Measurements from ENCODE around the gene AMMECR1L. TPM values are rescaled to one million over a fixed set of nuclear protein-coding genes. Genes with fewer than 3 reads are reported as not detected.
"Not testable (repeated sequence)": the region's sequence is repeated elsewhere in the genome, so short reads cannot be mapped to it uniquely, and the experiment has no call there.

The AMMECR1L gene
- total RNA-seq, 2 donors from 2014 or later, result 21.7 to 22.0 TPM

DNA sequence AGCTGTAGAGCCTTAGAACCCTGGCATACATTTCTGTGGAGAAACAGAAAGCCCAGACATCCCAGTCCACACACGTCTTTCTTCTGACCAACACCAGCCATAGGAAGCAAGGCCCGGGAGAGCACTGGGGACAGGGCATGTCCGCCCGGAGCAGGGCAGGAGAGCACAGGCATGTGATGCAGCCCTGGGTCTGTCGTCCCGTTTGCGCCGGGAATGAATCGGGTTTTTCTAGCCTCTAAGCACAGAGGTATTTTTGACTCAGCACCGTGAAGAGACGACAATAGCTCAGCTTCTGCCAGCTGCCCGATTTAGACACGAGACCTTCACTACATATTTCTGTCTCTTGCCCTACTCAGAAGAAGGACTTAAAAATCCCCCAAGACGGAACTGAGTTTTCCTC is 7.3 kb upstream of the AMMECR1L start:
- Histone ChIP-seq H3K9me3 (ENCODE audit: control insufficient read depth, low read length) (no peaks in the 10 kb centered on the region), H3K36me3 (ENCODE audit: control insufficient read depth, insufficient read depth, low read length) (no peaks in the 10 kb centered on the region), H3K9ac (ENCODE audit: extremely low read depth, low read length, poor library complexity, severe bottlenecking) (no peak overlapping the region), H3K27me3 (ENCODE audit: control insufficient read depth, insufficient read depth, low read length, poor library complexity, severe bottlenecking) (no peaks in the 10 kb centered on the region), H3K27ac (ENCODE audit: low read depth, low read length) (no peak overlapping the region), H3K4me3 (ENCODE audit: low read length) (no peak overlapping the region), H3K4me1 (ENCODE audit: control insufficient read depth, insufficient read depth, low read length) (no peaks in the 10 kb centered on the region)
- Mint-ChIP-seq H3K4me3 (no peak overlapping the region), H3K36me3 (ENCODE audit: low read depth) (no peaks in the 10 kb centered on the region), H3K4me1 (no peaks in the 10 kb centered on the region), H3K9me3 (no peaks in the 10 kb centered on the region), H3K27me3 (ENCODE audit: insufficient read depth) (no peaks in the 10 kb centered on the region), H3K27ac (no peak overlapping the region)
- WGBS, 2 experiments (ENCODE audit: insufficient coverage in 1 of 2, insufficient read length in 1 of 2), result 91 to 92% methylated on average over 13 to 14 of the region's 14 CpGs
- TF ChIP-seq, protein P1, sequence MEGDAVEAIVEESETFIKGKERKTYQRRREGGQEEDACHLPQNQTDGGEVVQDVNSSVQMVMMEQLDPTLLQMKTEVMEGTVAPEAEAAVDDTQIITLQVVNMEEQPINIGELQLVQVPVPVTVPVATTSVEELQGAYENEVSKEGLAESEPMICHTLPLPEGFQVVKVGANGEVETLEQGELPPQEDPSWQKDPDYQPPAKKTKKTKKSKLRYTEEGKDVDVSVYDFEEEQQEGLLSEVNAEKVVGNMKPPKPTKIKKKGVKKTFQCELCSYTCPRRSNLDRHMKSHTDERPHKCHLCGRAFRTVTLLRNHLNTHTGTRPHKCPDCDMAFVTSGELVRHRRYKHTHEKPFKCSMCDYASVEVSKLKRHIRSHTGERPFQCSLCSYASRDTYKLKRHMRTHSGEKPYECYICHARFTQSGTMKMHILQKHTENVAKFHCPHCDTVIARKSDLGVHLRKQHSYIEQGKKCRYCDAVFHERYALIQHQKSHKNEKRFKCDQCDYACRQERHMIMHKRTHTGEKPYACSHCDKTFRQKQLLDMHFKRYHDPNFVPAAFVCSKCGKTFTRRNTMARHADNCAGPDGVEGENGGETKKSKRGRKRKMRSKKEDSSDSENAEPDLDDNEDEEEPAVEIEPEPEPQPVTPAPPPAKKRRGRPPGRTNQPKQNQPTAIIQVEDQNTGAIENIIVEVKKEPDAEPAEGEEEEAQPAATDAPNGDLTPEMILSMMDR (conservative IDR thresholded peaks at IDR 0.05), result no peak
- no peak for DNase-seq

DNA sequence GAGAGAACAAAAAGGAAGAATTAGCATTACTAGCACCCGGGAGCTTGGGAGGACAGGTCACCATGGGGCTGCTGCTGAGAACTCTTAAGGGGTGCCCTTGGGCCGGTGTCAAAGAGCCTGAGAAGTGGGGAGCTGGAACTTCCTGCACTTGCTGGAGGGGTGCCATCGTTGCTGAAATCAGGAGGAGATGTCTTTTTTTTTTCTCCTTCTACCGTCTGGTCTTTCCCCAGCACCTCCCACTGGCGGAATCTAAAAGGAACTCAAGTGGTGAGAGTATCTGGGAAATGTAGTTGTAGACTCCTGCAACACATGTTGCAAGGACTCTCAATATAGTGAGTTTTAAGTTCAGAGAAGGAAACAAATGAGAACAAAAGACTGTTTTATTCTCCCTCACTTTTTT is 6.1 kb upstream of the AMMECR1L start:
- Histone ChIP-seq H3K9ac (ENCODE audit: extremely low read depth, low read length, poor library complexity, severe bottlenecking) (no peak overlapping the region), H3K4me1 (ENCODE audit: control insufficient read depth, insufficient read depth, low read length) (no peaks in the 10 kb centered on the region), H3K4me3 (ENCODE audit: low read length) (no peak overlapping the region), H3K27me3 (ENCODE audit: control insufficient read depth, insufficient read depth, low read length, poor library complexity, severe bottlenecking) (no peaks in the 10 kb centered on the region), H3K27ac (ENCODE audit: low read depth, low read length) (no peak overlapping the region), H3K36me3 (ENCODE audit: control insufficient read depth, insufficient read depth, low read length) (no peaks in the 10 kb centered on the region), H3K9me3 (ENCODE audit: control insufficient read depth, low read length) (no peaks in the 10 kb centered on the region)
- Mint-ChIP-seq H3K36me3 (ENCODE audit: low read depth) (no peaks in the 10 kb centered on the region), H3K4me3 (no peak overlapping the region), H3K27ac (no peak overlapping the region), H3K4me1 (peaks cover 6% of the 10 kb centered on the region), H3K9me3 (no peaks in the 10 kb centered on the region), H3K27me3 (ENCODE audit: insufficient read depth) (no peaks in the 10 kb centered on the region)
- DNase-seq, result peak; percentile 67
- TF ChIP-seq, protein P1 (conservative IDR thresholded peaks at IDR 0.05), result no peak
- WGBS, 2 experiments (ENCODE audit: insufficient coverage in 1 of 2, insufficient read length in 1 of 2), result 81 to 100% methylated on average over 1 to 4 of the region's 5 CpGs

DNA sequence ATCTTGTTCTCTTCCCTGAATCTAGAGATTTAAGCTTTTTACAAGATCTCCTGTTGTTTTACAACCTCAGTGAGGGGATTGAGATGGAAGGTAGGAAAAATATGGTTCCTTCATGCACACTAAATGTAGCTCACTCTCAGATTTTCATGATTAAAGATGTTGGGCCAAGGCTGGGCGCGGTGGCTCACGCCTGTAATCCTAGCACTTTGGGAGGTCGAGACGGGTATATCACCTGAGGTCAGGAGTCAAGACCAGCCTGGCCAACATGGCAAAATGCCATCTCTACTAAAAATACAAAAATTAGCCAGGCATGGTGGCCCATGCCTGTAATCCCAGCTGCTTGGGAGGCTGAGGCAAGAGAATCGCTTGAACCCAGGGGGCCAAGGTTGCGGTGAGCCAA is 5.0 kb upstream of the AMMECR1L start:
- H3K4me1 Mint-ChIP-seq; H3K4me3 Mint-ChIP-seq; DNase-seq; H3K27me3 Mint-ChIP-seq (ENCODE audit: insufficient read depth); H3K36me3 ChIP-seq (ENCODE audit: control insufficient read depth, insufficient read depth, low read length); H3K27me3 ChIP-seq (ENCODE audit: control insufficient read depth, insufficient read depth, low read length, poor library complexity, severe bottlenecking); H3K4me1 ChIP-seq (ENCODE audit: control insufficient read depth, insufficient read depth, low read length); H3K9ac ChIP-seq (ENCODE audit: extremely low read depth, low read length, poor library complexity, severe bottlenecking); H3K4me3 ChIP-seq (ENCODE audit: low read length); H3K27ac Mint-ChIP-seq; H3K27ac ChIP-seq (ENCODE audit: low read depth, low read length); H3K36me3 Mint-ChIP-seq (ENCODE audit: low read depth); H3K9me3 ChIP-seq (ENCODE audit: control insufficient read depth, low read length); H3K9me3 Mint-ChIP-seq: not testable (repeated sequence)
- 95 to 97% methylated on average over 7 of the region's 7 CpGs for WGBS, 2 experiments (ENCODE audit: insufficient coverage in 1 of 2, insufficient read length in 1 of 2)

DNA sequence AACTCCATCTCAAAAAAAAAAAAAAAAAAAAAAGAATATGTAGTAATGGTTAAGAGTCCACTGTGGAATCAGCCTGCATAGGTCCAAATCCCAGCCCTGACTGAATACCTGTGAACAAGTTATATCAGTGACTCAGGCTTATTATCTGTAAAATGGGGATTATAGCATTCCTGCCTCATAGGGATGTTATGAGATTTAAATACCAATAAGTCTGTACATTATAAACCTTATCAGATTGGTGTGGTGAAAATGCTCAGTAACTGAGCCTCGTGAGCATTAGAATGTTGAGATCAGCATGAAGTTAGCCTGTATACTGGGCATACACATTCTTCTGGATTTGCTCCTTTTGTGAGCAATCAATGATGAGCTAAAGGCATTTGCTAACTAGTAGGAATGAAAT is 3.0 kb upstream of the AMMECR1L start:
- Histone ChIP-seq H3K27me3 (ENCODE audit: control insufficient read depth, insufficient read depth, low read length, poor library complexity, severe bottlenecking) (no peaks in the 10 kb centered on the region), H3K27ac (ENCODE audit: low read depth, low read length) (no peak overlapping the region), H3K4me1 (ENCODE audit: control insufficient read depth, insufficient read depth, low read length) (peaks cover 4% of the 10 kb centered on the region), H3K9ac (ENCODE audit: extremely low read depth, low read length, poor library complexity, severe bottlenecking) (no peak overlapping the region), H3K9me3 (ENCODE audit: control insufficient read depth, low read length) (no peaks in the 10 kb centered on the region), H3K36me3 (ENCODE audit: control insufficient read depth, insufficient read depth, low read length) (peaks cover 5% of the 10 kb centered on the region), H3K4me3 (ENCODE audit: low read length) (no peak overlapping the region)
- H3K9me3 Mint-ChIP-seq, result no peaks in the 10 kb centered on the region
- H3K27ac Mint-ChIP-seq, result no peak overlapping the region
- WGBS, 2 experiments (ENCODE audit: insufficient coverage in 1 of 2, insufficient read length in 1 of 2), result 89 to 100% methylated on average over 1 of the region's 1 CpG
- H3K27me3 Mint-ChIP-seq (ENCODE audit: insufficient read depth), result no peaks in the 10 kb centered on the region
- no peak overlapping the region for H3K4me3 Mint-ChIP-seq
- peaks cover 16% of the 10 kb centered on the region for H3K4me1 Mint-ChIP-seq
- DNase-seq, result no peak
- peaks cover 6% of the 10 kb centered on the region for H3K36me3 Mint-ChIP-seq (ENCODE audit: low read depth)
- TF ChIP-seq, protein P1 (conservative IDR thresholded peaks at IDR 0.05), result no peak
